ENCODE data around the gene ABHD2. TPM values are rescaled to one million over a fixed set of nuclear protein-coding genes. Genes with fewer than 3 reads are reported as not detected.
A peak's percentile ranks its signal among the peaks of the same experiment; 100 is the strongest.

Gene ABHD2
- total and polyA plus RNA-seq, 12 donors = 5.6 to 316 (median 135) TPM

DNA sequence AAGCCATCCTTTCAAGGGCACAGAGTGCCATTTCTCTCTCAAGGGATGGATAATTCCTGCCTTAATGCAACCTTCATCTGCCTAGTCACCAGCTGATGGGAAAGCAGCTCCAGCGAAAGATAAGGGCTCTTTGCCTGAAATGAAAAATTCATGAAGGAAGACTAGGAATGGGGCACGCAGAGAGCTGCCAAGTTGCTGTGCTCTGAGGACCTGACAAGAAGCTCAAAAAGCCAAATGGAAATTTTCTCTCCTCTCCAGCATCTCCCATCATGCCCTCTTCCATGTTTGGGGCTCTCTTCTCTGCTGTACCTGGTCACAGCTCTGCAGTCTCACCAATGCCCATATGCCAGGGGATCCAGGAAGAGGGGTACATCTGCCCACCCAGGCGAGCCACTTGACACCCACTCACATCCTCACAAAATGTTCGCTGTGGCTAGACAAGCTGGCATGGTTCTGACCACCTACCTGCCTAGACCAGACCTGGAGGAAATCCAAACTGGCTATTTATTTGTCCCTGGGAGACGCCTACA, 29.3 kb upstream of the ABHD2 start:
- no peak for DNase-seq
- intact Hi-C loops (cut with DNase I) = loop anchor here (2.0 to 5.0 kb wide), 3 partner anchors 68 to 120 kb away; no protein-coding TSS in a partner anchor
- Histone ChIP-seq H3K4me1 (replicated peaks in 1 of 2) (no peaks in the 10 kb centered on the region), H3K4me3 (no peak overlapping the region), H3K36me3 (replicated peaks in 1 of 2) (no peaks in the 10 kb centered on the region), H3K27me3 (no peaks in the 10 kb centered on the region), H3K27ac (no peak overlapping the region), H3K9me3 (replicated peaks in 1 of 3) (no peaks in the 10 kb centered on the region)
- 74 to 86% (median 81%) methylated on average over 5 of the region's 5 CpGs for WGBS, 4 donors
- TF ChIP-seq, protein P1, sequence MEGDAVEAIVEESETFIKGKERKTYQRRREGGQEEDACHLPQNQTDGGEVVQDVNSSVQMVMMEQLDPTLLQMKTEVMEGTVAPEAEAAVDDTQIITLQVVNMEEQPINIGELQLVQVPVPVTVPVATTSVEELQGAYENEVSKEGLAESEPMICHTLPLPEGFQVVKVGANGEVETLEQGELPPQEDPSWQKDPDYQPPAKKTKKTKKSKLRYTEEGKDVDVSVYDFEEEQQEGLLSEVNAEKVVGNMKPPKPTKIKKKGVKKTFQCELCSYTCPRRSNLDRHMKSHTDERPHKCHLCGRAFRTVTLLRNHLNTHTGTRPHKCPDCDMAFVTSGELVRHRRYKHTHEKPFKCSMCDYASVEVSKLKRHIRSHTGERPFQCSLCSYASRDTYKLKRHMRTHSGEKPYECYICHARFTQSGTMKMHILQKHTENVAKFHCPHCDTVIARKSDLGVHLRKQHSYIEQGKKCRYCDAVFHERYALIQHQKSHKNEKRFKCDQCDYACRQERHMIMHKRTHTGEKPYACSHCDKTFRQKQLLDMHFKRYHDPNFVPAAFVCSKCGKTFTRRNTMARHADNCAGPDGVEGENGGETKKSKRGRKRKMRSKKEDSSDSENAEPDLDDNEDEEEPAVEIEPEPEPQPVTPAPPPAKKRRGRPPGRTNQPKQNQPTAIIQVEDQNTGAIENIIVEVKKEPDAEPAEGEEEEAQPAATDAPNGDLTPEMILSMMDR (IDR thresholded peaks at IDR 0.05) = no peak
- TF ChIP-seq POLR2A (IDR thresholded peaks at IDR 0.05) = no peak

DNA sequence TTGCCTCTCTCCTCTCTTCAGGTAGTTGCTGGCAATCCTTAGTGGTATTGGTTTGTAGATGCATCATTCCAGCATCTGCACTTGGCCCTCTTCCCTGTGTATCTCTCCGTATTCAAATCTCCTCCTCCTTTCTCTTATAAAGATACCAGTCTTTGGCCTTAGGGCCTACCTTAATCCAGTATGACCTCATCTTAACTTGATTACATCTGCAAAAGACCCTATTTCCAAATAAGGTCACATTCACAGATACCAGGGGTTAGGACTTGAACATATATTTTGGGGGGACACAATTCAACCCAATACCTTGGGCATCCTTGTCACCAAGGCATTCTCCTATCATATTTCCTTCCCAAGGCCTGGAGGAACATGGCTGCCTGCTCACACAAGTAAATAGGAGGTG, 22.0 kb upstream of the ABHD2 start:
- TF ChIP-seq, protein P1 (IDR thresholded peaks at IDR 0.05) = no peak
- TF ChIP-seq POLR2A (IDR thresholded peaks at IDR 0.05) = no peak
- H3K27ac ChIP-seq = no peak overlapping the region
- 82 to 96% (median 89%) methylated on average over 1 of the region's 1 CpG for WGBS, 4 donors
- no peak for DNase-seq
- no peak overlapping the region for H3K4me3 ChIP-seq
- H3K9me3 ChIP-seq (replicated peaks in 1 of 3) = no peaks in the 10 kb centered on the region
- no peaks in the 10 kb centered on the region for H3K36me3 ChIP-seq (replicated peaks in 1 of 2)
- no peaks in the 10 kb centered on the region for H3K27me3 ChIP-seq
- H3K4me1 ChIP-seq (replicated peaks in 1 of 2) = no peaks in the 10 kb centered on the region
- intact Hi-C loops (cut with DNase I) = no loop called here

DNA sequence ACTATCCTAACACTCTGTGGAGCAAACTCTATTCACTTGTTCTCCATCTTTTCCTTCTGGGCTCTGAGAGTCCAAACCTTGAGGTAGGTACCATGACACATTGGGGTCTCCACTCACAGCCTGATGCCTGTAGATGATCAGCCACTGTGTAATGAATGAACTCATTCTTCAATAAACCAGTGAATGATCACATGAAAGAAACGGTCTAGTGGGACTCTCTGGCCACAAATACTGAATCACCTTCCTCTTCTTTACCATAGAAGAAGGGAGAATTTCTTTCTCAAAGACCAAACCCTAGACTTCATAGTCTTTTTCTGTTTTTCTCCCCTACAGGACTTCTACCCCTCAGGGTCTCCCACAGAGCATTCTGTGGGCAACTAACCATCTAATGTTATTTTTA, 20.5 kb upstream of the ABHD2 start:
- TF ChIP-seq, protein P1 (IDR thresholded peaks at IDR 0.05) = no peak
- no peak for TF ChIP-seq POLR2A (IDR thresholded peaks at IDR 0.05)
- DNase-seq = no peak
- no peaks in the 10 kb centered on the region for H3K36me3 ChIP-seq (replicated peaks in 1 of 2)
- H3K4me3 ChIP-seq = no peak overlapping the region
- H3K9me3 ChIP-seq (replicated peaks in 1 of 3) = no peaks in the 10 kb centered on the region
- intact Hi-C loops (cut with DNase I) = no loop called here
- WGBS, 4 donors = 39 to 74% (median 60%) methylated on average over 1 of the region's 1 CpG
- H3K27me3 ChIP-seq = no peaks in the 10 kb centered on the region
- peak overlapping the region in 1 of 5 donors; percentile 11 for H3K27ac ChIP-seq
- no peaks in the 10 kb centered on the region for H3K4me1 ChIP-seq (replicated peaks in 1 of 2)

DNA sequence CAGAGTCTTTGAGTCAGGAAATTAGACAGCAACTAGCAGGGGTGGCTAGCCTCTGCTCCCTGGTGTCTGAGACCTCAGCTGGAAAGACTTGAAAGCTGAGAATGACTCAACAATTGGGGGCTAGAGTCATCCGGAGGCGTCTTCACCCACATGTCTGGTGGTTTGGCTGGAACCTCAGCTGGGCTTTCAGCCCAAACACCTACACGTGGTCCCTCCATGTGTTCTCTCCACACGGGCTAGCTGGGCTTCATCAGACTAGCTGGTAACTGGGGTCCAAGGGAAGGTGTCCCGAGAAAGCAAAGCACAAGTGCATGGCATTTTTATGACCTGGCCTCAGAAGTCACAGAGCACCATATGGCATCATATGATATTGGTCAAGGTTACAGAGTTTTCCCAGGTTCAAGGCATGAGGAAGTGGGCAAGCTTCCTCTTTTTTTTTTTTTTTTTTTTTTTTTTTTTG, 19.9 kb upstream of the ABHD2 start:
- Histone ChIP-seq H3K36me3 (replicated peaks in 1 of 2) (no peaks in the 10 kb centered on the region), H3K4me1 (replicated peaks in 1 of 2) (no peaks in the 10 kb centered on the region), H3K27ac (peak overlapping the region in 1 of 5 donors; percentile 11), H3K4me3 (no peak overlapping the region), H3K9me3 (replicated peaks in 1 of 3) (no peaks in the 10 kb centered on the region), H3K27me3 (no peaks in the 10 kb centered on the region)
- WGBS, 4 donors = 50 to 64% (median 60%) methylated on average over 4 to 5 of the region's 5 CpGs
- intact Hi-C loops (cut with DNase I) = no loop called here
- TF ChIP-seq, protein P1 (IDR thresholded peaks at IDR 0.05) = no peak
- peak in 2 of 7 donors; percentile 22 to 49 for DNase-seq

Measured in adrenal gland (tissue), 12 donors.